Measurements from ENCODE around the gene ETV3. TPM values are rescaled to one million over a fixed set of nuclear protein-coding genes. Genes with fewer than 3 reads are reported as not detected.

The ETV3 gene
- total RNA-seq, 2 experiments from 2014 or later: 30.9 to 32.4 TPM

DNA sequence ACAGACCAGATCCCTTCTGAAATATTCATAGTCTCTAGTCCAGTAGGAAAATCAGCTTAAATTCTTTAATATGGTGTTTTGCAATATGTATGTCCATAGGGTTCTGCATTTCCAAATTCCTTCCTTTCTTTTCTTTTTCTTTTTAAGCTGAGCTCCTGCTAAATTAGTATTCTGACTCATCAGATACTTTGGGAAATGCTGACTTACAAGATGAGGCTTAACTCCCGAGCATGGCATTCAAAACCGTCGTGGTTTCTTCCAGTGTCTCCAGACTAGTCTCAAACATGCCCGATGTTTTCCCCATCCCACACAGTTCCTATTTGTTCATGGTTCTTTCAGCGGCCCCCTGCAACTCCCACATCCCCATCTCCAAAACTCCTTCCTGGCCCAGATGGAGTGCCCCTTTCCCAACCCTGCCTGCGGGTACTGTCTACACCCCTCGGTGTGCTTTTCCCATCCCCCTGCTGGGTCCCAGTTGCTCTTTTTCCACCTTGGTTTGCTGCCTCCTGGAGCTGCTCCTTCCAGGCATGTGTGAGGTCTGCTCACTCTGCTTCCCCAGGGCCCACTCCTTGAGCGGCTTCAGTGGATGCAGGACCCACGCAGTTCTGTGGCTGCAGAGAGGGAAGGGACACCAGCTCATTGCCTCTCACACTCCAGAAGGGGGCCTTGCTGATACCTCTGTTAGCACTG lies 19.5 kb upstream of the ETV3 start:
- no peaks in the 10 kb centered on the region for H3K36me3 Mint-ChIP-seq
- H3K27ac Mint-ChIP-seq: no peak overlapping the region
- H3K4me1 Mint-ChIP-seq (ENCODE audit: low read depth): peaks cover 15% of the 10 kb centered on the region
- DNase-seq: no peak
- H3K27me3 Mint-ChIP-seq: peaks cover 11% of the 10 kb centered on the region
- ChIA-PET CTCF (interaction anchor here (1.0 to 9.5 kb wide), 8 partner anchors 10 to 84 kb away, joined by 3 to 643 read pairs (median 29); partner anchors contain the start of gene ETV3), POLR2A (interaction anchor here (2.8 kb wide), 1 partner anchor 68 kb away, joined by 17 read pairs; no protein-coding TSS in a partner anchor)
- no peak overlapping the region for H3K4me3 Mint-ChIP-seq
- intact Hi-C loops (cut with micrococcal nuclease): no loop called here
- no peaks in the 10 kb centered on the region for H3K9me3 Mint-ChIP-seq

GRCh38 chr1:157156058-157156541 lies 17.9 kb upstream of the ETV3 start:
- H3K27ac Mint-ChIP-seq: no peak overlapping the region
- no peaks in the 10 kb centered on the region for H3K36me3 Mint-ChIP-seq
- H3K27me3 Mint-ChIP-seq: peaks cover 11% of the 10 kb centered on the region
- peak; percentile 83 for DNase-seq
- peaks cover 16% of the 10 kb centered on the region for H3K4me1 Mint-ChIP-seq (ENCODE audit: low read depth)
- POLR2A ChIA-PET: interaction anchor here (0.6 to 2.8 kb wide), 4 partner anchors 17 to 66 kb away, joined by 3 to 17 read pairs (median 4); partner anchors contain the start of gene ETV3
- CTCF ChIA-PET: interaction anchor here (0.7 to 9.5 kb wide), 22 partner anchors 8 to 245 kb away, joined by 3 to 643 read pairs (median 6); partner anchors contain the start of gene ETV3
- no peaks in the 10 kb centered on the region for H3K9me3 Mint-ChIP-seq
- intact Hi-C loops (cut with micrococcal nuclease): loop anchor here (1.0 kb wide), 1 partner anchor 66 kb away; no protein-coding TSS in a partner anchor
- no peak overlapping the region for H3K4me3 Mint-ChIP-seq

GRCh38 chr1:157155658-157156057 lies 17.5 kb upstream of the ETV3 start:
- POLR2A ChIA-PET: interaction anchor here (1.0 to 2.8 kb wide), 3 partner anchors 17 to 66 kb away, joined by 3 to 17 read pairs (median 6); partner anchors contain the start of gene ETV3
- CTCF ChIA-PET: interaction anchor here (0.7 to 9.5 kb wide), 20 partner anchors 8 to 245 kb away, joined by 3 to 643 read pairs (median 6); partner anchors contain the start of gene ETV3
- no peak for DNase-seq
- Mint-ChIP-seq H3K36me3 (no peaks in the 10 kb centered on the region), H3K27me3 (peaks cover 11% of the 10 kb centered on the region), H3K4me3 (no peak overlapping the region), H3K9me3 (no peaks in the 10 kb centered on the region), H3K4me1 (ENCODE audit: low read depth) (peaks cover 20% of the 10 kb centered on the region), H3K27ac (no peak overlapping the region)
- intact Hi-C loops (cut with micrococcal nuclease): loop anchor here (1.0 kb wide), 1 partner anchor 65 kb away; no protein-coding TSS in a partner anchor

DNA sequence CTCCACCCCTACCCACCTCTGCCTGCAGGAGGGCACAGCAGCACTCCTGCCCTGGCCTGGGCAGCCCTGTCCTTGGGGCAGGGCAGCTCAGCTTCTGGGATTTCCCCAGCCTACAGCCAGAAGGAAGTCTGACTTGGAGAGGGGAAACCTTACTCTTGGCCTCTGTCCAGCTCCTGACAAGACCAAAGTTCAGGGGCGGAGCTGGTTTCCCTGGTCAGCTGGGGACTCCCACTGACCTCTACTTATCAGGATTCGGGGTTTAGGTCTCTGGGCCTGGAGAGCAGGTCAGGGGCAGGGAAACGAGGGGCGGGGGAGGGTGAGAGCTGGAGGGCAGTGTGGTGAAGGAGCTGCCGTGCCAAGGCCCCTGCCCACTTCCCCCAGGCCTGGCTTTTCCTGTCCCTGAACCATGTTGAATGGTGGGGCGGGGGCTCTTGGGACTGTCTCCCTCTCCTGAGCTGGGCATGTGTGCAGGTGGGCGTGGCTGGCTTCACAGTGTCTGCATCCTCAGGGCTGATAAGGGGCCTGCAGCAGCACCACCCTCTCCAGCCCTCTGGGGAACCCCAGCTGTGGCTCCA lies 16.8 kb upstream of the ETV3 start:
- H3K4me1 Mint-ChIP-seq (ENCODE audit: low read depth): peaks cover 26% of the 10 kb centered on the region
- DNase-seq: no peak
- ChIA-PET CTCF (interaction anchor here (0.7 to 9.5 kb wide), 13 partner anchors 9 to 226 kb away, joined by 3 to 643 read pairs (median 6); partner anchors contain the start of gene ETV3), POLR2A (interaction anchor here (1.7 to 2.8 kb wide), 2 partner anchors 16 to 65 kb away, joined by 6 to 17 read pairs; partner anchors contain the start of gene ETV3)
- no peak overlapping the region for H3K27ac Mint-ChIP-seq
- intact Hi-C loops (cut with micrococcal nuclease): no loop called here
- H3K9me3 Mint-ChIP-seq: no peaks in the 10 kb centered on the region
- H3K27me3 Mint-ChIP-seq: peaks cover 11% of the 10 kb centered on the region
- no peaks in the 10 kb centered on the region for H3K36me3 Mint-ChIP-seq
- H3K4me3 Mint-ChIP-seq: no peak overlapping the region

GRCh38 chr1:157154291-157154690 lies 16.1 kb upstream of the ETV3 start:
- H3K4me1 Mint-ChIP-seq (ENCODE audit: low read depth): peaks cover 26% of the 10 kb centered on the region

DNA sequence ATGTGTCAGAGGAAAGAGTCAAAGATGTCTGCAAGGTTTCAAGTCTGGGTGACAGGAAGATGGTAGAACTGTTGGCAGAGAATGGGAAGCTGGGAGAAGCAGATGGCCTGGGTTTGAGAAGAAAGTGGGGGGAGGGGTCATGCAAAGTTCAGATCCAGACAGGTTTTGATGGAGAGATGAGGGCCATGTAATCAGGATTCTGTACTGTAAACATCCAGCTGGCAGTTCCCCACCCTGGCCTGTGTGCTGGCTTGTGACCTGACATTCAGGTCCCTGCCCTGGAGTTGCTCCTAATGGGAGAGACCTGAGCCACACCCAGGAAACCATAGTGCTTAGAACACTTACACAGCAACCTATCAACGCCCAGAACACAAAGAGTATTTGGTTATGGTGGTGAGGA lies 15.6 kb upstream of the ETV3 start:
- Mint-ChIP-seq H3K36me3 (no peaks in the 10 kb centered on the region), H3K27me3 (peaks cover 11% of the 10 kb centered on the region), H3K4me1 (ENCODE audit: low read depth) (peaks cover 26% of the 10 kb centered on the region), H3K9me3 (no peaks in the 10 kb centered on the region), H3K27ac (no peak overlapping the region), H3K4me3 (no peak overlapping the region)
- no peak for DNase-seq
- intact Hi-C loops (cut with micrococcal nuclease): loop anchor here (2.0 kb wide), 1 partner anchor 15 kb away; the partner anchor contains the start of gene ETV3
- POLR2A ChIA-PET: no interaction called here
- CTCF ChIA-PET: interaction anchor here (1.4 to 9.5 kb wide), 5 partner anchors 13 to 225 kb away, joined by 4 to 643 read pairs (median 41); partner anchors contain the start of gene ETV3

More at GRCh38 chr1:157154291-157154690, 16.1 kb upstream of the ETV3 start:
- peaks cover 11% of the 10 kb centered on the region for H3K27me3 Mint-ChIP-seq
- H3K36me3 Mint-ChIP-seq: no peaks in the 10 kb centered on the region
- intact Hi-C loops (cut with micrococcal nuclease): no loop called here
- POLR2A ChIA-PET: interaction anchor here (1.7 kb wide), 1 partner anchor 15 kb away, joined by 6 read pairs; the partner anchor contains the start of gene ETV3
- H3K27ac Mint-ChIP-seq: no peak overlapping the region
- H3K4me3 Mint-ChIP-seq: no peak overlapping the region
- no peaks in the 10 kb centered on the region for H3K9me3 Mint-ChIP-seq
- no peak for DNase-seq
- CTCF ChIA-PET: interaction anchor here (0.7 to 9.5 kb wide), 10 partner anchors 8 to 225 kb away, joined by 3 to 643 read pairs (median 14); partner anchors contain the start of gene ETV3

- CTCF ChIA-PET: interaction anchor here (1.1 to 9.5 kb wide), 3 partner anchors 8 to 66 kb away, joined by 3 to 643 read pairs (median 41); partner anchors contain the start of gene ETV3
- Mint-ChIP-seq H3K4me1 (ENCODE audit: low read depth) (peaks cover 28% of the 10 kb centered on the region), H3K4me3 (no peak overlapping the region), H3K9me3 (no peaks in the 10 kb centered on the region), H3K36me3 (no peaks in the 10 kb centered on the region), H3K27ac (no peak overlapping the region), H3K27me3 (peaks cover 7% of the 10 kb centered on the region)
- intact Hi-C loops (cut with micrococcal nuclease): loop anchor here (2.0 kb wide), 1 partner anchor 14 kb away; the partner anchor contains the start of gene ETV3
- DNase-seq: no peak
- POLR2A ChIA-PET: interaction anchor here (1.0 kb wide), 1 partner anchor 14 kb away, joined by 3 read pairs; no protein-coding TSS in a partner anchor
Observed at GRCh38 chr1:157152510-157152909, 14.3 kb upstream of the ETV3 start.

DNA sequence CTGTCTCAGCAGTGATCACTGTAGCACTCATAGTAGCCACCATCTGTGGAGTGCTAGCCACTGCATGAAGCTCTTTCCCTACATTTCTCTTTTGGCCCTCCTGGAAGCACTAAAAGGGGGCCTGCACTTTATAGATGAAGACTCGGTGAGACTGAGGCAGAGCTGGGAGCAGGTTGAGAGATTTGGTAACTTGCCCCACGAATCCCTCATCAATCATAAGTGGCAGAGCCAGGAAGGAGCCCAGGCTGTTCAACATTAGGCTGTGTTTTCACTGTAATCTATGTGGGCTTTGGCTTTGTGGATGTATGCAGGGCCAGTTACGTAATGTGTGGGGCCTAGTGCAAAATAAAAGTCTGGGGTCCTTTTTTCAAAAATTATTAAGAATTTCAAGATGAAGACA lies 13.3 kb upstream of the ETV3 start:
- ChIA-PET POLR2A (interaction anchor here (1.2 kb wide), 1 partner anchor 14 kb away, joined by 3 read pairs; no protein-coding TSS in a partner anchor), CTCF (interaction anchor here (0.8 to 9.5 kb wide), 2 partner anchors 12 to 65 kb away, joined by 3 to 643 read pairs; no protein-coding TSS in a partner anchor)
- Mint-ChIP-seq H3K27ac (no peak overlapping the region), H3K4me3 (no peak overlapping the region), H3K4me1 (ENCODE audit: low read depth) (peaks cover 35% of the 10 kb centered on the region), H3K27me3 (peaks cover 3% of the 10 kb centered on the region), H3K36me3 (no peaks in the 10 kb centered on the region), H3K9me3 (no peaks in the 10 kb centered on the region)
- no peak for DNase-seq
- intact Hi-C loops (cut with micrococcal nuclease): no loop called here

DNA sequence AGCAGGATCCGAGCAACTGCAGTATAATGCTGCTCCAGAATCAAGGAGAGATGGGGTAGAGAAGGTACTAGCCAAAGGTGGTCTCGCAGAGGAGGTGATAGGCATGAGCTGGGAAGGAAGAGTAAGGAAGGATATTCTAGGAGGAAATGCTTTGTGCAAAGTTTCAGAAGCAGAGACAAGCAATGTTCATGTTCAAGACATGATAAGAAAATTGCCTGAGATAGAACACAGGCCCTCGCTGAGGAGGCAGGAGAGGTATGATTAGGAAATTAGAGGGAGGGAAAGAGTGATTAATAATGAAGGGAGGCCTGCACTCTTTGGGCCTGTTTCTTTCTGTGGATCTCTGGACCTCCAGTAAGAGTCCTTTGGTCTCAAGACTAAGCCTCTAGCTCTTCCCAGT lies 12.9 kb upstream of the ETV3 start:
- intact Hi-C loops (cut with micrococcal nuclease): no loop called here
- H3K4me1 Mint-ChIP-seq (ENCODE audit: low read depth): peaks cover 35% of the 10 kb centered on the region
- peaks cover 2% of the 10 kb centered on the region for H3K27me3 Mint-ChIP-seq
- DNase-seq: no peak
- no peaks in the 10 kb centered on the region for H3K9me3 Mint-ChIP-seq
- ChIA-PET CTCF (interaction anchor here (0.8 to 9.5 kb wide), 2 partner anchors 12 to 65 kb away, joined by 3 to 643 read pairs; no protein-coding TSS in a partner anchor), POLR2A (interaction anchor here (1.2 kb wide), 1 partner anchor 14 kb away, joined by 3 read pairs; no protein-coding TSS in a partner anchor)
- peak overlapping the region; percentile 6 for H3K27ac Mint-ChIP-seq
- no peaks in the 10 kb centered on the region for H3K36me3 Mint-ChIP-seq
- H3K4me3 Mint-ChIP-seq: no peak overlapping the region

GRCh38 chr1:157150631-157151030 lies 12.4 kb upstream of the ETV3 start:
- DNase-seq: no peak

GRCh38 chr1:157147906-157148700 lies 9.9 kb upstream of the ETV3 start:
- H3K9me3 Mint-ChIP-seq: no peaks in the 10 kb centered on the region
- POLR2A ChIA-PET: no interaction called here
- H3K4me3 Mint-ChIP-seq: no peak overlapping the region
- no peak for DNase-seq
- CTCF ChIA-PET: interaction anchor here (1.4 to 3.7 kb wide), 3 partner anchors 9 to 58 kb away, joined by 4 to 27 read pairs (median 11); no protein-coding TSS in a partner anchor
- no peaks in the 10 kb centered on the region for H3K36me3 Mint-ChIP-seq
- H3K27me3 Mint-ChIP-seq: no peaks in the 10 kb centered on the region
- peaks cover 20% of the 10 kb centered on the region for H3K4me1 Mint-ChIP-seq (ENCODE audit: low read depth)
- no peak overlapping the region for H3K27ac Mint-ChIP-seq
- intact Hi-C loops (cut with micrococcal nuclease): no loop called here

More at GRCh38 chr1:157150631-157151030, 12.4 kb upstream of the ETV3 start:
- Mint-ChIP-seq H3K4me3 (no peak overlapping the region), H3K27me3 (no peaks in the 10 kb centered on the region), H3K36me3 (no peaks in the 10 kb centered on the region), H3K9me3 (no peaks in the 10 kb centered on the region), H3K27ac (peak overlapping the region; percentile 6), H3K4me1 (ENCODE audit: low read depth) (peaks cover 32% of the 10 kb centered on the region)
- ChIA-PET CTCF (interaction anchor here (0.8 to 9.5 kb wide), 2 partner anchors 11 to 65 kb away, joined by 3 to 643 read pairs; no protein-coding TSS in a partner anchor), POLR2A (interaction anchor here (1.2 kb wide), 1 partner anchor 14 kb away, joined by 3 read pairs; no protein-coding TSS in a partner anchor)
- intact Hi-C loops (cut with micrococcal nuclease): no loop called here
